Endothelial cell of umbilical vein (primary cell): ENCODE results near the gene RPL10A. TPM values are rescaled to one million over a fixed set of nuclear protein-coding genes. Genes with fewer than 3 reads are reported as not detected.

ENCODE experiments used
- BruUV-seq: library from RNA; stranded (reverse); fragments of 400-500 nt; replicated peaks from 2 replicates; lab custom pipeline; 2021; lab: Mats Ljungman, UMichigan
- CTCF ChIA-PET: fragments of 300-600, 350-600 bp; sonication (Branson Sonifier 250); formaldehyde crosslinking; loops from one replicate; lab custom pipeline; 2021; ENCODE audit warnings: antibody characterized with exemption, inconsistent platforms; lab: Charles Lee
- POLR2A ChIA-PET: fragments of 300-600, 350-600 bp; sonication (Branson Sonifier 250); formaldehyde crosslinking; loops from one replicate; lab custom pipeline; 2021; ENCODE audit warnings: antibody characterized with exemption, inconsistent platforms; lab: Charles Lee
- DNase-seq: peaks from one replicate; pipeline ENCODE4 v3.0.0-alpha.2; 2011; ENCODE audit warnings: low read depth, low spot score
- FAIRE-seq: peaks from 2 replicates; lab custom pipeline; 2011; peaks lifted over from hg19 to GRCh38; lab: Jason Lieb, UNC
- H2AFZ ChIP-seq: 2 replicates; pipeline ENCODE4 v1.6.0; 2012; ENCODE audit warnings: low read depth, low read length, control low read depth, inconsistent platforms
- H3K27ac ChIP-seq: 2 replicates; pipeline ENCODE4 v1.5.1; 2011; ENCODE audit warnings: low read depth, mild to moderate bottlenecking, control low read depth, low read length, moderate library complexity; ENCODE audit not compliant: insufficient read depth
- H3K27me3 ChIP-seq, 2 experiments: 2 replicates each; pipeline versions ENCODE4 v1.6.0 to v1.6.1; 2011; ENCODE audit warnings: low read length in 2 of 2, mixed read lengths in 1 of 2; ENCODE audit not compliant: control insufficient read depth in 2 of 2, insufficient read depth in 2 of 2
- H3K36me3 ChIP-seq, 2 experiments: 2 replicates in 1 of 2; 3 replicates in 1 of 2; pipeline ENCODE4 v1.5.1; 2011; ENCODE audit warnings: low read length in 2 of 2, mild to moderate bottlenecking in 1 of 2, moderate library complexity in 1 of 2; ENCODE audit not compliant: control insufficient read depth in 2 of 2, insufficient read depth in 2 of 2; ENCODE audit errors: extremely low read depth in 1 of 2
- H3K4me1 ChIP-seq: 3 replicates; pipeline ENCODE4 v1.5.1; 2011; ENCODE audit warnings: mild to moderate bottlenecking, low read length; ENCODE audit not compliant: control insufficient read depth, insufficient read depth; ENCODE audit errors: extremely low read depth
- H3K4me2 ChIP-seq: 2 replicates; pipeline ENCODE4 v1.6.1; 2011; ENCODE audit warnings: low read length, control low read depth, mixed read lengths; ENCODE audit not compliant: insufficient read depth
- H3K4me3 ChIP-seq, 3 experiments: fragments of 200-600 bp in 1 of 3; sonication (generic), shearing (Covaris generic) in 1 of 3; replicated peaks in 1 of 3; 2 replicates each; pipeline ENCODE4 v1.5.1; 2011 to 2016; ENCODE audit warnings: control low read depth in 3 of 3, low read length in 3 of 3, mild to moderate bottlenecking in 2 of 3, inconsistent platforms in 1 of 3, low read depth in 1 of 3, moderate library complexity in 1 of 3; ENCODE audit not compliant: insufficient read depth in 1 of 3
- H3K79me2 ChIP-seq: 2 replicates; pipeline ENCODE4 v1.6.0; 2012; ENCODE audit warnings: low read length, inconsistent platforms; ENCODE audit not compliant: control insufficient read depth, insufficient read depth
- H3K9ac ChIP-seq: replicated peaks from 2 replicates; pipeline ENCODE3; 2011; ENCODE audit warnings: low read length, control low read depth; ENCODE audit not compliant: insufficient read depth; ENCODE audit errors: extremely low read depth
- H3K9me1 ChIP-seq: replicated peaks from 3 replicates; pipeline ENCODE4 v1.6.0; 2011; ENCODE audit warnings: mild to moderate bottlenecking, low read length; ENCODE audit not compliant: control insufficient read depth, insufficient read depth; ENCODE audit errors: extremely low read depth
- H3K9me3 ChIP-seq: replicated peaks from 2 replicates; pipeline ENCODE4 v1.5.1; 2012; ENCODE audit warnings: low read length, inconsistent platforms; ENCODE audit not compliant: control insufficient read depth, insufficient read depth
- H4K20me1 ChIP-seq: replicated peaks from 2 replicates; pipeline ENCODE3; 2011; ENCODE audit warnings: mild to moderate bottlenecking, low read length; ENCODE audit not compliant: control insufficient read depth, insufficient read depth; ENCODE audit errors: extremely low read depth
- EZH2 ChIP-seq: IDR thresholded peaks from 2 replicates; pipeline ENCODE4 v1.6.1; 2012; ENCODE audit warnings: borderline replicate concordance, low read depth, mild to moderate bottlenecking, moderate library complexity, low read length, inconsistent platforms; ENCODE audit not compliant: severe bottlenecking
- FOS ChIP-seq: IDR thresholded peaks from 2 replicates; pipeline ENCODE4 v1.6.1; 2011; ENCODE audit warnings: mild to moderate bottlenecking, low read length, moderate library complexity, borderline replicate concordance; ENCODE audit not compliant: insufficient read depth
- GATA2 ChIP-seq: IDR thresholded peaks from 2 replicates; pipeline ENCODE4 v1.7.0; 2011; ENCODE audit warnings: low read depth, mild to moderate bottlenecking, moderate library complexity, mixed read lengths, low read length; ENCODE audit not compliant: insufficient read length, insufficient read depth
- JUN ChIP-seq: IDR thresholded peaks from 2 replicates; pipeline ENCODE4 v1.6.1; 2011; ENCODE audit warnings: borderline replicate concordance, low read depth; ENCODE audit not compliant: insufficient read length, insufficient read depth
- MYC ChIP-seq: IDR thresholded peaks from one replicate; pipeline ENCODE4 v1.6.1; 2011; ENCODE audit warnings: mild to moderate bottlenecking, low read depth, low read length
- POLR2A ChIP-seq: IDR thresholded peaks from 2 replicates; pipeline ENCODE4 v1.6.1; 2012; ENCODE audit warnings: low read depth, mild to moderate bottlenecking, control low read depth, low read length
- POLR2AphosphoS5 ChIP-seq: IDR thresholded peaks from 2 replicates; pipeline ENCODE4 v1.6.1; 2012; ENCODE audit warnings: low read depth, mild to moderate bottlenecking, control low read depth, low read length, moderate library complexity; ENCODE audit not compliant: insufficient read depth
- dilution Hi-C: fragments of 300-500 bp; cut with MboI; formaldehyde crosslinking; loops from one replicate; pipeline ENCODE4 v1.15.0; 2019; ENCODE audit warnings: low sequenced_read_pairs; ENCODE audit not compliant: extremely low pct_ligation_motif_present
- intact Hi-C: fragments of 100-400 bp; cut with micrococcal nuclease; formaldehyde crosslinking; loops from one replicate; pipeline ENCODE4 v1.10.0; 2022
- polyA plus RNA-seq, 4 experiments: library from polyadenylated mRNA; depleted of rRNA in 3 of 4; stranded (reverse) in 3 of 4; unstranded in 1 of 4; fragments of >200 nt; gene quantifications; 2 replicates each; pipeline versions ENCODE4 v1.2.1 to v1.2.3, GENCODE V29; 2011 to 2012; ENCODE audit warnings: missing spikeins in 1 of 4
- total RNA-seq: library from RNA; stranded (reverse); gene quantifications from 2 replicates; pipeline ENCODE4 v1.2.3, GENCODE V29; 2021
- TF ChIP-seq, protein P1 (sequence below), 2 donors: IDR thresholded peaks; 1 replicate in 1 of 2; 2 replicates in 1 of 2; pipeline ENCODE4 v1.5.1; 2011; ENCODE audit warnings: low read length in 2 of 2, mild to moderate bottlenecking in 2 of 2, moderate library complexity in 2 of 2, control low read depth in 1 of 2, inconsistent platforms in 1 of 2, low read depth in 1 of 2; ENCODE audit not compliant: insufficient read depth in 1 of 2; ENCODE audit errors: extremely low read depth in 1 of 2
- TF ChIP-seq, protein P2 (sequence below): IDR thresholded peaks from 2 replicates; pipeline ENCODE4 v1.6.1; 2011; ENCODE audit not compliant: insufficient read depth, insufficient read length

The RPL10A gene
- total and polyA plus RNA-seq, 2 donors (not counting 3 experiments of a cell fraction or from before 2014, with no cell fraction given), result 1,339 to 1,956 TPM

DNA sequence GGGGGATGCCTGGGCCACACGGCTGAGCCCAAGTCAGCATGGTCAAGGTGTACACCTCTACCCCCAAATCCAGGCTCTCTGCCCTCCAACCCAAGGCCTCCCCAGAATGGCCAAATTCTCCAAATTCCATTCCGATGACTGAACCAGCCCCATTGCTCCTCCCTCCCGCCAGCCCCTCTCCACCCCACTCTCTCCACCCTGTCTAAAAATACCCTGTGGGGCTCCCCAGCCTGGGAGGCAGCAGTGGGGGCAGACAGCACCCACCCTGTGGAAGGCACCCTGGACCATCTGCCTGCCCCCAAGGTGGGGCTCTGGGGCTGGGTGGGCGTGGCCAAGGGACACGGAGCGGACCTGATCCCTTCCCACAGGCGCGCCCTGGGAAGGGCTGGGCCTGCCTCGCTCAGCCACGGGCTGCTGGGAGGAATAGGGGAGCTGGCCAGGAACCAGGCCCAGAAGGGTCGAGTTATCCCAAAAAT lies 17.2 kb downstream of the RPL10A start:
- dilution Hi-C loops (no loop called here), intact Hi-C loops (no loop called here)
- ChIA-PET POLR2A (no interaction called here), CTCF (no interaction called here)
- peaks cover 0 to 2% of the 10 kb centered on the region in 2 experiments for H3K27me3 ChIP-seq
- H4K20me1 ChIP-seq, result no peaks in the 10 kb centered on the region
- H3K36me3 ChIP-seq, result no peaks in the 10 kb centered on the region
- no peaks in the 10 kb centered on the region for H3K4me1 ChIP-seq
- no peak for DNase-seq
- H3K9ac ChIP-seq, result no peak overlapping the region
- H3K9me1 ChIP-seq, result no peaks in the 10 kb centered on the region
- no peak overlapping the region for H3K4me2 ChIP-seq
- H2AFZ ChIP-seq, result no peak overlapping the region
- H3K4me3 ChIP-seq, result no peak overlapping the region
- no peak overlapping the region for H3K27ac ChIP-seq
- TF ChIP-seq EZH2 (no peak), JUN (no peak), POLR2AphosphoS5 (no peak), FOS (no peak), MYC (no peak), POLR2A (no peak), GATA2 (no peak)
- TF ChIP-seq, protein P1, sequence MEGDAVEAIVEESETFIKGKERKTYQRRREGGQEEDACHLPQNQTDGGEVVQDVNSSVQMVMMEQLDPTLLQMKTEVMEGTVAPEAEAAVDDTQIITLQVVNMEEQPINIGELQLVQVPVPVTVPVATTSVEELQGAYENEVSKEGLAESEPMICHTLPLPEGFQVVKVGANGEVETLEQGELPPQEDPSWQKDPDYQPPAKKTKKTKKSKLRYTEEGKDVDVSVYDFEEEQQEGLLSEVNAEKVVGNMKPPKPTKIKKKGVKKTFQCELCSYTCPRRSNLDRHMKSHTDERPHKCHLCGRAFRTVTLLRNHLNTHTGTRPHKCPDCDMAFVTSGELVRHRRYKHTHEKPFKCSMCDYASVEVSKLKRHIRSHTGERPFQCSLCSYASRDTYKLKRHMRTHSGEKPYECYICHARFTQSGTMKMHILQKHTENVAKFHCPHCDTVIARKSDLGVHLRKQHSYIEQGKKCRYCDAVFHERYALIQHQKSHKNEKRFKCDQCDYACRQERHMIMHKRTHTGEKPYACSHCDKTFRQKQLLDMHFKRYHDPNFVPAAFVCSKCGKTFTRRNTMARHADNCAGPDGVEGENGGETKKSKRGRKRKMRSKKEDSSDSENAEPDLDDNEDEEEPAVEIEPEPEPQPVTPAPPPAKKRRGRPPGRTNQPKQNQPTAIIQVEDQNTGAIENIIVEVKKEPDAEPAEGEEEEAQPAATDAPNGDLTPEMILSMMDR (IDR thresholded peaks at IDR 0.05; ENCODE audit: extremely low read depth in 1 of 2, insufficient read depth in 1 of 2, low read depth in 1 of 2, low read length in 2 of 2), result no peak
- TF ChIP-seq, protein P2, sequence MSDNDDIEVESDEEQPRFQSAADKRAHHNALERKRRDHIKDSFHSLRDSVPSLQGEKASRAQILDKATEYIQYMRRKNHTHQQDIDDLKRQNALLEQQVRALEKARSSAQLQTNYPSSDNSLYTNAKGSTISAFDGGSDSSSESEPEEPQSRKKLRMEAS, result no peak
- no TSS peak for BruUV-seq
- H3K79me2 ChIP-seq, result no peaks in the 10 kb centered on the region
- no peaks in the 10 kb centered on the region for H3K9me3 ChIP-seq
- no peak for FAIRE-seq
